Lung (tissue), 12 donors: ENCODE results near the gene PTPRD. TPM values are rescaled to one million over a fixed set of nuclear protein-coding genes. Genes with fewer than 3 reads are reported as not detected.

Experiments used
- ATAC-seq: fragments of 200-7000 bp; cut with Tn5 transposase; one replicate; pipeline ENCODE4 v1.9.1; 2020; ENCODE audit warnings: moderate number of reproducible peaks; ENCODE audit not compliant: insufficient read depth, low FRiP score
- DNase-seq, 3 donors: peaks; one replicate each; pipeline ENCODE4 v3.0.0-alpha.2; 2013 to 2017
- H3K27ac ChIP-seq, 2 donors: one replicate each; pipeline ENCODE4 v1.5.1; 2013; ENCODE audit warnings: mild to moderate bottlenecking in 2 of 2, moderate library complexity in 2 of 2, control low read depth in 1 of 2, inconsistent platforms in 1 of 2, low read depth in 1 of 2, low read length in 1 of 2
- H3K27me3 ChIP-seq, 3 donors: one replicate each; pipeline ENCODE4 v1.5.1; 2013; ENCODE audit warnings: low read length in 2 of 3; ENCODE audit not compliant: control insufficient read depth in 3 of 3, insufficient read depth in 3 of 3
- H3K36me3 ChIP-seq, 4 donors: one replicate each; pipeline ENCODE4 v1.5.1; 2013; ENCODE audit warnings: low read length in 4 of 4, mild to moderate bottlenecking in 1 of 4, moderate library complexity in 1 of 4; ENCODE audit not compliant: control insufficient read depth in 4 of 4, insufficient read depth in 4 of 4
- H3K4me1 ChIP-seq, 5 donors: one replicate each; pipeline ENCODE4 v1.5.1; 2013; ENCODE audit warnings: low read length in 5 of 5, mild to moderate bottlenecking in 2 of 5, moderate library complexity in 1 of 5; ENCODE audit not compliant: control insufficient read depth in 5 of 5, insufficient read depth in 5 of 5
- H3K4me3 ChIP-seq: one replicate; pipeline ENCODE4 v1.5.1; 2013; ENCODE audit warnings: mild to moderate bottlenecking, control low read depth, moderate library complexity
- H3K9ac ChIP-seq, 2 donors: one replicate each; pipeline ENCODE4 v1.5.1; 2013; ENCODE audit warnings: low read length in 2 of 2, control low read depth in 1 of 2; ENCODE audit not compliant: insufficient read depth in 1 of 2
- H3K9me3 ChIP-seq, 4 donors: one replicate each; pipeline ENCODE4 v1.5.1; 2013; ENCODE audit warnings: low read length in 3 of 4, mild to moderate bottlenecking in 1 of 4, moderate library complexity in 1 of 4; ENCODE audit not compliant: control insufficient read depth in 4 of 4, insufficient read depth in 3 of 4
- CTCF ChIP-seq: IDR thresholded peaks from 2 replicates; pipeline ENCODE4 v1.5.1; 2012; ENCODE audit warnings: mild to moderate bottlenecking; ENCODE audit errors: control extremely low read depth, extremely low read depth
- whole genome bisulfite sequencing, 2 donors: extraction: QIAGEN DNeasy Blood & Tissue Kit; methylation state at CpG; one replicate each; pipeline ENCODE4 v1.1.7; 2013; 5-methylcytosine and 5-hydroxymethylcytosine counted together
- polyA plus RNA-seq, 2 donors: library from polyadenylated mRNA; stranded (reverse); fragments of 200-250 nt; gene quantifications; one replicate each; pipeline ENCODE4 v1.2.1, GENCODE V29; 2013
- total RNA-seq, 2 donors: library from RNA; depleted of rRNA in 1 of 2; stranded (reverse); fragments of >200 nt in 1 of 2; gene quantifications; one replicate each; pipeline ENCODE4 v1.2.1, GENCODE V29; 2014 to 2021
- donor health status: control.
- donor health status: control.
- donor health status: Bipolar disorder and iron deficiency.
- donor health status: healthy.
- donor health status: DM: yes; HTN: yes; CAD: no.

PTPRD gene
- total and polyA plus RNA-seq, 4 donors, result 1.9 to 145 (median 13.7) TPM

- no peaks in the 10 kb centered on the region for H3K27me3 ChIP-seq
- 53 to 56% methylated on average over 2 of the region's 2 CpGs for WGBS, 2 donors
- no peaks in the 10 kb centered on the region for H3K4me1 ChIP-seq
- no peaks in the 10 kb centered on the region for H3K9me3 ChIP-seq
- ATAC-seq (no peak), DNase-seq (no peak)
- TF ChIP-seq CTCF, result no peak
- no peak overlapping the region for H3K9ac ChIP-seq
- no peak overlapping the region for H3K27ac ChIP-seq
- H3K36me3 ChIP-seq, result no peaks in the 10 kb centered on the region
- no peak overlapping the region for H3K4me3 ChIP-seq
These were observed 281.6 kb downstream of the PTPRD start for GRCh38 chr9:10331157-10331556.

DNA sequence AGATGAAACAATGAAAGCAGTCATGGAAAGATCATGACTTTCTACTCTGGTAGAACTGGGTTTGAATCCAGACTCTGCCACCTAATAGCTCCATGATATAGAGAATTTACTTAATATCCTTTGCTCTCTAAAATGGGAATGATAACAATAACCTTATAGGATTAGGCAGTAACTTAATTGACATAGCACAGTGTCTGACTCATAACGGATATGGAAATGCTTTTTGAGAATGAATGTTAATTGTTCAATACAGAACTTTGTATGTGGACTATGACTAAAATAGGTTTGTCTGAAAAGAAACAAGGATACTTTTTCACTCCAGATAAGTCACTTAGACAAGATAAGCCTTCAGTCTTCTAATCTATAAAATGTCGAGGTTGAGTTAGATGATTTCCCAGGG lies 330.7 kb downstream of the PTPRD start:
- H3K27me3 ChIP-seq, result no peaks in the 10 kb centered on the region
- no peak overlapping the region for H3K9ac ChIP-seq
- H3K36me3 ChIP-seq, result no peaks in the 10 kb centered on the region
- DNase-seq (no peak), ATAC-seq (no peak)
- no peak overlapping the region for H3K27ac ChIP-seq
- no peaks in the 10 kb centered on the region for H3K9me3 ChIP-seq
- H3K4me3 ChIP-seq, result no peak overlapping the region
- no peaks in the 10 kb centered on the region for H3K4me1 ChIP-seq
- 88 to 92% methylated on average over 2 of the region's 2 CpGs for WGBS, 2 donors
- TF ChIP-seq CTCF, result no peak

DNA sequence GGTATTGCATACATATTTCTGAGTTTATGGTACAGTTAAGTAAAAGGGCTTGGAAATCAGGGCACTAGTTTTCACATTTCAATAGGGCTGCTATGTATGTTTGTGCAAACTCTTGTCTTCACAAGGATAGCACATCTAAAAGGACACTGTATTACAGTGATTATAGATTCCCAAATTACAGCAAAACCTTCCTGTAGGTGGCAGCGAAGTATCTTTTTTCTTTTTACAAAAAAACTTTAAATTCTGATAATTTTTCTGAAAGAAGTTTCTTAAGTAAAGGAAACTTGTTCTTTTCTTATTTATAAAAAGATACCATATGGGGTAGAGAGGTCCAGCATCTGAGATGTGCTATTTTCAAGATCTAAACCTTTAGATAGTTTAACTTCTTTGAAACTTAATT lies 337.8 kb downstream of the PTPRD start:
- Histone ChIP-seq H3K4me3 (no peak overlapping the region), H3K9ac (no peak overlapping the region), H3K27ac (no peak overlapping the region), H3K4me1 (peaks cover 0 to 3% (median 0%) of the 10 kb centered on the region in 5 donors), H3K27me3 (no peaks in the 10 kb centered on the region), H3K9me3 (no peaks in the 10 kb centered on the region), H3K36me3 (no peaks in the 10 kb centered on the region)
- DNase-seq (peak in 2 of 3 donors; percentile 14 to 25), ATAC-seq (no peak)
- TF ChIP-seq CTCF, result no peak
- 77 to 79% methylated on average over 1 of the region's 1 CpG for WGBS, 2 donors

DNA sequence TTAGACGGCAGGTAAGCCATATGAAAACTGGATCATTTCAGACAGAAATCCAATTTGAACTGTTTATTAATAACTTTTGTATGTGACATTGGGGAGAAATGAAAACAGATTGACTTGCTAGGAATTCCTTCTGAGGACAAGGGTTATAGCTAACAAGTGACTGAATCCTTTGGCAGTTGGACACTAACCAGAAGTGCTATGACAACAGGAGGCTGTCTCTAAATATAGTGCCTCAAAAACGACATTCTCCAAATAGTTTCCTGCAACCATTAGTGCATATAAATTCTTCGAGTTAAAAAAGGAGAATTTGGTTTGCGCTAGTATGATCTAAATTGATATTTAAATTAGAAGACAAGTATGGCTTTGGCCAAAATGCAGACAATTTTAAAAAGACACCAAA lies 338.6 kb downstream of the PTPRD start:
- H3K4me1 ChIP-seq, result peaks cover 0 to 3% (median 0%) of the 10 kb centered on the region in 5 donors
- no peaks in the 10 kb centered on the region for H3K9me3 ChIP-seq
- H3K4me3 ChIP-seq, result no peak overlapping the region
- no peak for TF ChIP-seq CTCF
- WGBS, 2 donors, result 17 to 25% methylated on average over 4 of the region's 4 CpGs
- H3K27me3 ChIP-seq, result no peaks in the 10 kb centered on the region
- DNase-seq (peak in 2 of 3 donors; percentile 31 to 46), ATAC-seq (no peak)
- H3K27ac ChIP-seq, result no peak overlapping the region
- no peaks in the 10 kb centered on the region for H3K36me3 ChIP-seq
- H3K9ac ChIP-seq, result no peak overlapping the region
